Astrocyte (in vitro differentiated cells and primary cell): ENCODE results near the gene WDR37.

Experiments
- CTCF ChIP-seq: IDR thresholded peaks from 2 replicates; pipeline ENCODE4 v1.5.1; 2011; ENCODE audit warnings: low read depth, mild to moderate bottlenecking, inconsistent platforms, low read length, moderate library complexity; ENCODE audit not compliant: insufficient read depth
- EZH2 ChIP-seq: IDR thresholded peaks from 2 replicates; pipeline ENCODE4 v1.6.1; 2012; ENCODE audit warnings: mild to moderate bottlenecking, low read length, inconsistent platforms; ENCODE audit not compliant: insufficient read depth

DNA sequence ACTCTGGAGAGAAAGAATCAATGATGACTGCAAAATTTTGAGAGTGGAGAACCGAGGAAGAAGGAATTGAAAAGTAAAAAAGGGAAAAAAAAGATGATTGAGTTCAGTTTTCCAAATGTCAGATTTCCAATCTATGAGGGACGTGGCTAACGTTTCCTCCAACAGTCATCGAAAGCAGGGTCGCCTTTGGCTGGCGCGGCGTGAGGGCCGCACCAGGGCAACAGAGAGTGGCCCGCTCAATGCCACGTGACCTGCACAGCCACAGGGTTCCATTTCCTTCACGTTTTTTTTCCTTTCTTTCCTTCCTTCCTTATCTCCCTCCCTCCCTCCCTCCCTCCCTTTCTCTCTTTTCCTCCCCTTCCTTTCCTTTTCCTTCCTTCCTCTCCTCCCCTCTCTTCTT is 101.9 kb downstream of the WDR37 start:
- no peak for TF ChIP-seq CTCF
- no peak for TF ChIP-seq EZH2
